HUES6 (cell line): Measurements from ENCODE around the gene RBM45.
"Not testable (repeated sequence)": the region's sequence is repeated elsewhere in the genome, so short reads cannot be mapped to it uniquely, and the experiment has no call there.

ENCODE experiments used
- H3K27ac ChIP-seq: 2 replicates; pipeline ENCODE4 v1.7.0; 2013; ENCODE audit warnings: low read depth, mild to moderate bottlenecking, low read length, inconsistent platforms
- H3K27me3 ChIP-seq: 2 replicates; pipeline ENCODE4 v1.6.1; 2013; ENCODE audit warnings: low read length; ENCODE audit not compliant: control insufficient read depth, insufficient read depth
- H3K36me3 ChIP-seq: 2 replicates; pipeline ENCODE4 v1.6.1; 2013; ENCODE audit warnings: low read length; ENCODE audit not compliant: control insufficient read depth, insufficient read depth
- H3K4me1 ChIP-seq: 2 replicates; pipeline ENCODE4 v1.6.1; 2013; ENCODE audit warnings: low read length; ENCODE audit not compliant: control insufficient read depth, insufficient read depth
- H3K4me3 ChIP-seq: 2 replicates; pipeline ENCODE4 v1.5.1; 2013; ENCODE audit warnings: low read depth, low read length
- H3K9ac ChIP-seq: one replicate; pipeline ENCODE4 v1.6.1; 2013; ENCODE audit warnings: mild to moderate bottlenecking, low read length
- H3K9me3 ChIP-seq: 2 replicates; pipeline ENCODE4 v1.6.1; 2013; ENCODE audit warnings: low read depth, low read length; ENCODE audit not compliant: control insufficient read depth, insufficient read depth

The RBM45 gene

GRCh38 chr2:178136321-178137025, 24.2 kb downstream of the RBM45 start:
- Histone ChIP-seq H3K27me3 (no peaks in the 10 kb centered on the region), H3K4me1 (peaks cover 3% of the 10 kb centered on the region; the same call in 1 of the 2 replicates), H3K4me3 (no peak overlapping the region)

GRCh38 chr2:178142274-178143065, 30.2 kb downstream of the RBM45 start:
- Histone ChIP-seq H3K9me3 (no peaks in the 10 kb centered on the region), H3K4me3 (no peak overlapping the region), H3K4me1 (no peaks in the 10 kb centered on the region), H3K9ac (no peak overlapping the region), H3K27me3 (no peaks in the 10 kb centered on the region), H3K36me3 (no peaks in the 10 kb centered on the region), H3K27ac (no peak overlapping the region)

More at GRCh38 chr2:178136321-178137025, 24.2 kb downstream of the RBM45 start:
- H3K9ac ChIP-seq: no peak overlapping the region
- H3K27ac ChIP-seq: no peak overlapping the region
- H3K36me3 ChIP-seq: no peaks in the 10 kb centered on the region
- no peaks in the 10 kb centered on the region for H3K9me3 ChIP-seq

GRCh38 chr2:178143481-178143880, 31.2 kb downstream of the RBM45 start:
- no peaks in the 10 kb centered on the region for H3K27me3 ChIP-seq
- H3K4me3 ChIP-seq: no peak overlapping the region
- H3K4me1 ChIP-seq: no peaks in the 10 kb centered on the region
- H3K36me3 ChIP-seq: no peaks in the 10 kb centered on the region
- no peaks in the 10 kb centered on the region for H3K9me3 ChIP-seq
- no peak overlapping the region for H3K27ac ChIP-seq
- H3K9ac ChIP-seq: no peak overlapping the region

GRCh38 chr2:178152033-178152432, 39.8 kb downstream of the RBM45 start:
- Histone ChIP-seq H3K27ac (no peak overlapping the region), H3K9me3 (peaks cover 9% of the 10 kb centered on the region), H3K4me1 (no peaks in the 10 kb centered on the region)

GRCh38 chr2:178152542-178152941, 40.3 kb downstream of the RBM45 start:
- H3K9ac ChIP-seq: no peak overlapping the region
- H3K4me1 ChIP-seq: no peaks in the 10 kb centered on the region
- H3K4me3 ChIP-seq: no peak overlapping the region
- H3K9me3 ChIP-seq: peaks cover 9% of the 10 kb centered on the region
- H3K27me3 ChIP-seq: no peaks in the 10 kb centered on the region
- no peak overlapping the region for H3K27ac ChIP-seq
- H3K36me3 ChIP-seq: no peaks in the 10 kb centered on the region

More at GRCh38 chr2:178152033-178152432, 39.8 kb downstream of the RBM45 start:
- no peaks in the 10 kb centered on the region for H3K36me3 ChIP-seq
- no peak overlapping the region for H3K9ac ChIP-seq
- no peak overlapping the region for H3K4me3 ChIP-seq
- no peaks in the 10 kb centered on the region for H3K27me3 ChIP-seq

DNA sequence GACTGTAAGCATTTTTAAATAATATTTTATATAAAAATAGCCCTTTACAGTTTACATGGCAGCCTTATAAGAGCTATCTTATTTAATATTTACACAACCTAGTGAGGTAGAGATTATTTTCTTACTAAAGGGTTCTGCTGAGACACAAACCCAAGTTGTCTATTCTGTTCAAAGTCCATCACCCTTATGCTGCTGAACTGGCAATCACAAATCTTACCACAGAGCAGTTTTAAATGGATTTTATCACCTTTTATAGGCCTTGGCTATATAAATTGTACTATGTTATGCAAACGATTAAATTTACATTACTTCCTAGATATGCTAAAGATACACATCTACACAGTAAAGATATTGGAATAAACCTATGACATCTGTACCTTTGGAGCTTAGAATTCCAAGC, 40.7 kb downstream of the RBM45 start:
- Histone ChIP-seq H3K4me1 (no peaks in the 10 kb centered on the region), H3K36me3 (no peaks in the 10 kb centered on the region), H3K4me3 (no peak overlapping the region), H3K27ac (no peak overlapping the region), H3K9ac (no peak overlapping the region), H3K27me3 (no peaks in the 10 kb centered on the region), H3K9me3 (peaks cover 9% of the 10 kb centered on the region)

DNA sequence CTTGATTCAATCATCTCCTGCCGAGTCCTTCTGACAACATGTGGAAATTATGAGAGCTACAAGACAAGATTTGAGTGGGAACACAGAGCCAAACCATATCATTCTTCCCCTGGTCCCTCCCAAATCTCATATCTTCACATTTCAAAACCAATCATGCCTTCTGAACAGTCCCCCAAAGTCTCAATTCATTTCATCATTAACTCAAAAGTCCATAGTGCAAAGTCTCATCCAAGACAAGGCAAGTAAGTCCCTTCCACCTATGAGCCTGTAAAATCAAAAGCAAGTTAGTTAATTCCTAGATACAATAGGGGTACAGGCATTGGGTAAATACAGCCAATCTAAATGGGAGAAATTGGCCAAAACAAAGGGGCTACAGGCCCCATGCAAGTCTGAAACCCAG, 41.6 kb downstream of the RBM45 start:
- H3K9ac ChIP-seq, H3K9me3 ChIP-seq, H3K4me1 ChIP-seq, H3K36me3 ChIP-seq, H3K4me3 ChIP-seq, H3K27me3 ChIP-seq, H3K27ac ChIP-seq: not testable (repeated sequence)

GRCh38 chr2:178155524-178155923, 43.3 kb downstream of the RBM45 start:
- no peak overlapping the region for H3K9ac ChIP-seq
- H3K27me3 ChIP-seq: no peaks in the 10 kb centered on the region
- H3K27ac ChIP-seq: no peak overlapping the region

GRCh38 chr2:178157574-178157973, 45.3 kb downstream of the RBM45 start:
- Histone ChIP-seq H3K27ac (no peak overlapping the region), H3K9ac (no peak overlapping the region), H3K36me3 (no peaks in the 10 kb centered on the region), H3K4me3 (no peak overlapping the region), H3K4me1 (no peaks in the 10 kb centered on the region), H3K27me3 (no peaks in the 10 kb centered on the region), H3K9me3 (peaks cover 9% of the 10 kb centered on the region)

More at GRCh38 chr2:178155524-178155923, 43.3 kb downstream of the RBM45 start:
- Histone ChIP-seq H3K9me3 (peaks cover 9% of the 10 kb centered on the region), H3K4me3 (no peak overlapping the region), H3K4me1 (no peaks in the 10 kb centered on the region), H3K36me3 (no peaks in the 10 kb centered on the region)

DNA sequence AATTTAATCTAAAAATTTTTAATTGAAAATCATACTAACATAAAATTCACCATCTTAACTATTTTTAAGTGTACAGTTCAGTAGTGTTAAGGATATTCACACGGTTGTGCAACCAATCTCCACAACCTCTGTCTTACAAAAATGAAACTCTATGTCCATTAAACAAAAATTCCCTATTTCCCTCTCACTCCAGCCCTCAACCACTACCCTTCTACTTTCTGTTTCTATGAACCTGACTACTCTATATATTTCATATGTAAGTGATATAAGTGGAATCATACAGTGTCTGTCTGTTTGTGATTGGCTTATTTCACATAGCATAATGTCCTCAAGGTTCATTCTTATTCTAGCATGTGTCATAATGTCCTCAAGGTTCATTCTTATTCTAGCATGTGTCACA, 47.7 kb downstream of the RBM45 start:
- Histone ChIP-seq H3K36me3 (no peaks in the 10 kb centered on the region), H3K9me3 (peaks cover 5% of the 10 kb centered on the region; the same call in 1 of the 2 replicates), H3K4me3 (no peak overlapping the region), H3K9ac (no peak overlapping the region), H3K27me3 (no peaks in the 10 kb centered on the region), H3K4me1 (no peaks in the 10 kb centered on the region), H3K27ac (no peak overlapping the region)

DNA sequence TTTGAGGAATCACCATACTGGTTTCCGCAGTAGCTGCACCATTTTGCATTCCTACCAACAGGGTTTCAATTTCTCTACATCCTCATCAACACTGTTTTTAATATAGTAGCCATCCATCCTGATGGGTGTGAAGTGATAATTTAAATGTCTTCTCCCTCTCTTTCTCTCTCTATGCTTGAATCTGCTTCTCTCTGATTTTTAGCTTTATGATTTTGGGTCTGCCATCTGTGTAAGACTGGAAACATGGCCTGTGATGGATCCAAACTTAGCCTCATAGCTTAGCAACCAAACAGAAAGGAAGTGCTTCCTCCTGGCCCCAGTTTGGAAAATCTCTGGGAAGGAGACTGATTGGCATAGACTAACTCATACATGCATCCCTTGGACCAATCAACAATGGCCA, 48.4 kb downstream of the RBM45 start:
- H3K27ac ChIP-seq: no peak overlapping the region
- no peak overlapping the region for H3K9ac ChIP-seq
- H3K27me3 ChIP-seq: no peaks in the 10 kb centered on the region
- 0 out of 2 replicates have a peak, but pooled peaks cover 3% of the 10 kb centered on the region for H3K9me3 ChIP-seq
- no peak overlapping the region for H3K4me3 ChIP-seq
- H3K36me3 ChIP-seq: no peaks in the 10 kb centered on the region
- H3K4me1 ChIP-seq: no peaks in the 10 kb centered on the region
